ENCODE measurements around the gene RPS6KA2. TPM values are rescaled to one million over a fixed set of nuclear protein-coding genes. Genes with fewer than 3 reads are reported as not detected.

The RPS6KA2 gene
- polyA plus RNA-seq, 1 donor, result 25.9 TPM

- DNase-seq, result no peak
Observed at GRCh38 chr6:166417285-166417691, 209.8 kb downstream of the RPS6KA2 start.

DNA sequence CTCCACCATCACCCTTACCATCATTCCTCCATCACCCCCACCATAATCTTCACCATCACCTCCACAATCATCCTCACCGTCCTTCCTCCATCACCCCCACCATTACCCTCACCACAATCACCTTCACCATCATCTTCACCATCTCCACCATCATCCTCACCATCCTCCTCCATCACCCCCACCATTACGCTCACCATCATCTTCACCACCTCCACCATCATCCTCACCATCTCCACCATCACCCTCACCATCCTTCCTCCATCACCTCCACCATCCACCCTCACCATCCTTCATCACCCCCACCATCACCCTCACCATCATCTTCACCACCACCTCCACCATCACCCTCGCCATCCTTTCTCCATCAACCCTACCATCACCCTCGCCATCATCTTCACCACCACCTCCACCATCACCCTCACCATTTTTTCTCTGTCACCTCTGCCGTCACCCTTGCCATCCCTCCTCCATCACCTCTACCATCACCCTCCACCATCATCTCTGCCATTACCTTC is 211.2 kb downstream of the RPS6KA2 start:
- no peak for DNase-seq

GRCh38 chr6:166415306-166415705 is 211.7 kb downstream of the RPS6KA2 start:
- no peak for DNase-seq

- DNase-seq, result no peak
Observed at GRCh38 chr6:166413491-166413951, 213.5 kb downstream of the RPS6KA2 start.

DNA sequence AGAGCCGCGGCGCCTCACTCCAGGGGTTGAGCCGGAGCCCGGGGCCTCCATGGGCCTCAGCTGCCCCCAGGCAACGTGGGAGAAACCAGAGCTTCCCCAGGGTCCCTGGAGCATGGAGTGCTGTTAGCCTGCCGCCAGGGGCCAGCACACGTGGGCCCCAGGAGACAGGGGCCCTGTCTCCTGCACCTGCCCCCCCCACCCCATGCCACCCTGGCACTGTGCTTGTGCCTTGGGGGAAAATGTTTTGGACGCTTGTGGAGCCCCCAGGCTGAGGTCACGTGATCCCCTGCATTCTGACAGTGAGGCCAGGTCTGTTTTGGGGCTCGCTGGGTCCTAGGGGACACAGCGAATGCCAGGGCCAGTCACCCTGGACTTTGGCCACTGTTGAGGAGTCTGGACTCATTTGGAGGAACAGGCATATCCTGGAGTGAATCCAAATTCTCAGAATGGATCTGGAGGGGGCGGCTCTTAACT is 214.1 kb downstream of the RPS6KA2 start:
- no peak for DNase-seq

DNA sequence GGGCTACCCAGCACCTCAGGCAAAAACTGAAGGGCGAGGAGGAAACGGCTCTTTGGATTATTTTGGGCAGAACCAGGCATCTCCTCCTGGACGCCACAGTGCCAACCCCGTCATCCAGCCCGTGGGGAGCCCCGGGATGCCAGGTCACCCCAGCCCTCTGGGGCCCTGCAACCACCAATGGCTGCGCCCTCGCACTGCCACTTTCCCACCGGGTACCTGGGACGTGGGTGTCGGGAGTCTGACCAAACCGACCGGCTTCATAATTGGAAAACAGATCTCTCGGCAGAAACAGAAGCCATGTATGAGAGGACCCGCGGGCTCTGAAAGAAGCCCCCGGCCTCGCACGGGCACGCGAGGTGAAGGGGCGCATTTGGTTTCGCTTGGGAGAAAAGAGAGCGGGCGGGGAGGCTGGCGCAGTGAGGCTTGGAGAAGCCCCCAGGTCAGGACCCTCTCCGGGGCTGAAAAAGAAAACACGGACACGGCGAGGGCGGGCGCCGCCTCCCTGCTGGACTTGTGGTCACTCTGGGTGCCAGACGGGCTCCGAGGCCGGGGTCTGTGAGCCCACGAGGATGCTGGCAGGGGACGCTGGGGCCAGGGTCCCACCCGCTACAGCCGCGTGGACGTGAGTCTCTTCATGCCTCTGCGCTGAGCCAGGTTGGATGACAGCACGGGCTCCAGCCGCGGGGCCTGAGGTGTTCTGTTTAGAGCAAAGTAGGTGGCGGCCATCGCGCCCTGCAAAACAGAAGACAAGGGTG is 214.7 kb downstream of the RPS6KA2 start:
- no peak for DNase-seq

- no peak for DNase-seq
Observed at GRCh38 chr6:166411721-166412151, 215.3 kb downstream of the RPS6KA2 start.

- no peak for DNase-seq
Observed at GRCh38 chr6:166411271-166411670, 215.8 kb downstream of the RPS6KA2 start.

DNA sequence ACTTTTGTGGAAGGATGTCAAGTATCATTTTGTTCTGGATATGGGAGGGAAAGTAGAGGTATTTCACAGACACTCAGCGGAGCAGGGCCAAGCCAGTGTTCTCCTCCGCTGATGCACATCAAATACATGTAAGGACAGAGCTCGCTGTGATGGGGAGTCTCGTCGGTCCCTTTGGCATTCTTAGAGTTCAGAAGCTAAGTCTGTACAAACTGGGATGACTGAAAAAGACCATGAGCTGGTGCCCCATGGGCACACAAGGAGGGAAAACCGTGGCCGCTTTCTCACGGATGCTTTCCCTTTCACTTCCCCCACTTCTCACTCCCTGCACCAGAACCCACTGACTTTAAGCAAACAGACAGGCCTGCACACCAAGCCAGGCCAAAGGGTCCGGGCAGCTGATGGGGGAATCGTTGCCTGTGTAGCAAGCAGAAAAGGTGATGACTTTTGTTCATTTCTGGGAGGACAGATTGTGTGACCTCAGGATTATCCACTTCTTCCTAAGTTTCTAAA is 216.6 kb downstream of the RPS6KA2 start:
- no peak for DNase-seq

- no peak for DNase-seq
Observed at GRCh38 chr6:166408936-166409755, 217.9 kb downstream of the RPS6KA2 start.

GRCh38 chr6:166406197-166406596 is 220.9 kb downstream of the RPS6KA2 start:
- DNase-seq, result no peak

DNA sequence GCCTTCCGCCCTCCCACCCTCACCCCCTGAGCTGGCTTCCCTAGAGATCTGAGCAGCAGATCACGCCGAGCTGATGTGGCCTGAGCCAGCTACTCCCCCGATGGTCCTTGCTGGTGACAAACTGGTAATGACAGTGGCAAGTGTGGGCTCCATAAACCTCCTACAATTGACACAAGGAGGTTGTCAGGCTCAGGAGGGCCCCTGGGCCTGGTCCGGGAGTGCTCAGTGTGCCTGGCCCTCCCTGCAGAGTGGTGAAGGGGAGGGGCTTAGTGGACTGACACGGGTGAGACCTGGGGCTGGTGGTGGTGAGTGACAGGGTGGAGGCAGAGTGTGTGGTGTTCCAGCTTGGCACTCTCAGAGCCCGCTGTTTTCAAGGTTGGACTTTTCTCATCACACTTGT is 221.7 kb downstream of the RPS6KA2 start:
- no peak for DNase-seq

GRCh38 chr6:166402582-166403277 is 224.3 kb downstream of the RPS6KA2 start:
- DNase-seq, result no peak

GRCh38 chr6:166400649-166401250 is 226.3 kb downstream of the RPS6KA2 start:
- DNase-seq, result peak; percentile 53

DNA sequence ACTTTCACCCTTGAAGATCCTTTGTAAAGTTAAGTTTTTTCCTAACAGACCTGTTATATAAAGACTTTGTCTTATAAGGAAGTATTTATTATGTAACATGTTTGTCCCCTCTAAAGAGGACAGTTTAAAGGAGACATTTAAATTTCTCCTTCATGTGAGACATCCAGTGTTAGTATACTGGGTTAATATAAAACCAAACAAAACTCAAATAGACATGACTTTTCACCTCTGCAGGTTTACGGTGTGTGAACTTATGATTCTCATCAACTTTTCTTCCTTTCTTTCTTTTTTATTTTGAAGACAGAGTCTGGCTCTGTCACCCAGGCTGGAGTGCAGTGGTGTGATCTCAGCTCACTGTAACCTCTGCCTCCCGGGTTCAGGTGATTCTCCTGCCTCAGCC is 226.9 kb downstream of the RPS6KA2 start:
- no peak for DNase-seq

- DNase-seq, result no peak
Observed at GRCh38 chr6:166398348-166398747, 228.7 kb downstream of the RPS6KA2 start.

DNA sequence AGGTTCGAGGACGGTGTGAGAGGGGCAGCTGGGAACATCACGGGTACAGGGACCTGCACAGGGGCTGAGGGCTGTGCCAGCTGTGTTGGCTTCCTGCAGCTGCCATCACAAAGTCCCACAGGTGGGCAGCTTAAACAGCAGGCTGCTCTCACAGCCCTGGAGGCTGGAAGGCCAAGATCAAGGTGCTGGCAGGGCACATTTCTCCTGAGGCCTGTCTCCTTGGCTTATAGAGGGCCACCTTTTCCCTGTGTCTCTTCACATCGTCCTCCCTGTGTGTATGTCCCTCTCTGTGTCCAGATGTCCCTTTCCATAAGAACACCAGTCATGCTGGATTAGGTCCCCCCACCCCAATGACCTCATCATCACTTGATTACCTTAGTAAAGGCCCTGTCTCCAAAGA is 229.2 kb downstream of the RPS6KA2 start:
- no peak for DNase-seq

DNA sequence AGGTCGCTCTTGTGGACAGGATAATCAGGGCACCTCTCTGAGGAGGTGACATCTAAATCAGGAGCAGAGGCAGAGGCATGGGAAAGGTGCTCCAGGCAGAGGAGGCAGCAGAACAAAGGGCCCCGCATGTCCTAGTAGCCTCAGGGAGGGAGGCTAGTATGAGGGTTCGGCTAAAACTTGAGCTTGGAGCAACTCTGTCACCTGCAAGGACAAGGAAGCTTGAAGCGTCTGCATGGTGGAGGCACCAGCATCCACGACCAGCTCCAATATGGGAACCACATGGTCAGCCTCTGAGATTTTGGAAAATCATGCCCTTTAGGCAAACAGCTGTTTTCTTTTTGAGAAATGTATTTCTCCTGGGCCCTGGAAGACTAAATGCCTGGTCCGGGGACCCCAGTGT is 231.3 kb downstream of the RPS6KA2 start:
- no peak for DNase-seq

GRCh38 chr6:166395351-166395750 is 231.7 kb downstream of the RPS6KA2 start:
- no peak for DNase-seq

GRCh38 chr6:166394036-166394892 is 232.8 kb downstream of the RPS6KA2 start:
- no peak for DNase-seq

DNA sequence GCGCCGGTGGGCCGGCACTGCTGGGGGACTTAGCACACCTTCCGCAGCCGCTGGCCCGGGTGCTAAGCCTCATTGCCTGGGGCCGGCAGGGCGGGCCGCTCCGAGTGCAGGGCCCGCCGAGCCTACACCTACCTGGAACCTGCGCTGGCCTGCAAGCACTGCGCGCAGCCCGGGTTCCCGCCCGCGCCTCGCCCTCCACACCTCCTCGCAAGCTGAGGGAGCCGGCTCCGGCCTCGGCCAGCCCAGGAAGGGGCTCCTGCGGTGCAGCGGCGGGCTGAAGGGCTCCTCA is 233.6 kb downstream of the RPS6KA2 start:
- no peak for DNase-seq

Measured in hindlimb muscle (tissue), 1 donor.